Bone marrow (tissue), 2 donors: ENCODE measurements around the gene TADA3.

ENCODE experiments used
- DNase-seq, 2 donors: peaks; one replicate each; lab custom pipeline; 2025; lab: John Stamatoyannopoulos, UW

Gene TADA3

DNA sequence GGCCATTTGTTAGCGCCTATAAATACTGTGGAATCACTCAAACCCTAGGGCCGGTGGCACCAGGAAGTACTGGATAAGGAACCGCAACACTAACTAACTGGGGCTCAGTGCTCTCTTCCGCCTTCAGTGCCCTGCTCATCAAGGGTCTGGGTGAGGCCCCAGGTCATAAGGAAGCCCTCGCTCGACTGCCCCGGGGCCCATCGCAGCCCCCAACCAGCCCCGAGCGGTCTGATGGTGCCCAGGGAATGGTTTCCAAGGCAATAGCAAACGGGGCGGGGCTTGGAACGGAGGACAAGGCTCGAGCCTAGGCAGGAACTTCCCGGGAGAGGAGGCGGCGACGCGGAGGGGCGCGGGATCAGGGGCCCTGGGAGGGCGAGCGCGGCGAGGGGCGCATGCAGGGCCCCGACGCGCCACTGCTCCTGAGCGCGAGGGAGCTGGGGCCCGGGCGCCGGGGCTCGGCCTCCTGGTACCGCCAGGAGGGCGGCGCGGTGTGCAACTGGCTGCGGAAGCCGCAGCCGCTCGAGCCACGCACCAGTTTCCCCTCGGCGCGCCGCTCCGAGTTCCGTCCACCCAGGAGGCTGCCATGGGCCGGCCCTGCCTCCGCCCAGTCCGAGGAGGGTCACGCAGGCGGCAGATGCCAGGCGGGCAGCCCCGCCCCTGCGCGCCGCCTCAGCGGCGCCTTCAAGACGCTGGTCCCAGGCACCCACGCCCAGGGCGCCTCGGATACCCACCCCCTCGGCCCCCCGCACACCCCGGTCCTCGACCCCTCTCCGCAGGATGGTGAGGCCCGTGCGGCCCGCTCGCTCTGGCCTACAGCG, 17.6 kb upstream of the TADA3 start, which contains the start of gene TTLL3:
TTLL3 (plus strand) TSS at position 648 of the 818 bp plus-strand sequence. CDS start 400 bp downstream, outside the sequence.
- peak; percentile 53 to 63 for DNase-seq

DNA sequence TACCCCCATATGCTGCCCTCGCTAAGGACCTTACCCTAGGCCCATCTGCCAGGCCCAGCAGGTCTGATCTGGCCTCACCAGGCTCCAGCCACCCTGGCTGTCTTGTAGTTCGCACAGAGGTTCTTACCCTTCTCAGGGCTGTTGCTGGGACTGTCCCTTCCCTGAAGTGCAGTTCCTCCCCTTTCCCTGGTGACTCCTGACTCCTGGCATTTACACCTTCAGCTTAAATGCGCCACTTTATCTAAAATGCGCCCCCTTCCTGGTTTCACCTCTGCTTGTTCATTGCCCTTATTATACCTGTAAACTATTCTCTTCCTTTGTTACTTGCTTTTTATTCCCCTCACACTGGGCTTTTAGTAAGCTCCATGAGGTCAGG, 17.0 kb upstream of the TADA3 start:
- no peak for DNase-seq

DNA sequence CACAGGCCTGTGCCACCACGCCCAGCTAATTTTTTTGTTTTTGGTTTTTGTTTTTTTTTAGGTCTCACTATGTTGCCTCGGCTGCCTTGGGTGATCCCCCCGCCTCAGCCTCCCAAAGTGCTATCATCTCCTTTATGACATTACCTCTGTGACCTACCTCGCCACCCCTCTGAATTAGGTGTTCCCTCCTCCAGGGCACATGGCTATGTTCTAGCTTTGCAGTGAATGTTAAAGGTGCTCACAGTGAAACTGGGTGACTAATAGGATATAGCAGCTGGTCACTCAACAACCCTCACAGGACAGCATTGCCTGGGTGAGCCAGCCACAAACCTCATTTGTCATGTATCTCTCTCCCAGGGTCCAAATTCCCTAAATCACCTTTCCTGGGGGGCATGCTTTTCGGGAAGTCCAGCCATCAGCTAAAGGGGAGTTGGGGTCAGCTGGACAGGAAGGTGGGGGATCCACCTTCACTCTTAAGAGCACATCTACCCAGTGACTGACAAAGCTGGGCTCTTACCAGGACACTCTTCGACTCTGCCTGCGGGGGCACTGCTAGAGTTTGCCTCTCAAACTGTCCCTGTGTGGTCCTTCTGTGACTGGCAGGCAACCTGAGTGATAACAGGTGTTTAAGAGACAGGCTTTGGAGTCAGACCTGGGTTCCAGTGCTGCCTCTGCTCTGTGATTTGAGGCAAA, 16.2 kb upstream of the TADA3 start:
- DNase-seq, result no peak

- DNase-seq, result no peak
These were observed 15.7 kb upstream of the TADA3 start for GRCh38 chr3:9807981-9808344.

GRCh38 chr3:9806688-9807589, 14.7 kb upstream of the TADA3 start:
- DNase-seq, result no peak

DNA sequence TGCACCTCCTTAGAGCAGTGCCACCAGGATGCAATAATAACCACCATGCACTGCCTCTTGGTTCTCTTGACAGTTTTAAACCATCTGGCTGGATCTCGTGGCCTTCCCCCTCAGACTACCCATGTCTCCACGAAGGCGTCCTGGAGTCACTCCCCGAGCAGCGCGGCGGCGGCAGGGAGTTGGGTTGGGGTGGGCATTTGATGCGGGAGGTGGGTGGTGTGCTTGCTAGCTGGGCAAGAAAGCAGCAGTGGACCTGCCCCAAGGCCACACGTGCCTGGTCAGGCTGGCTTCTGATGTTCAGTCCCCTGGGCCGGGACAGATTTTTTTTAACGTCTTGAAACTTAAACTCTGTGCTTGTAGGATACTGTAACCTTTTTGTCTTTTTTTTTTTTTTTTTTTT, 13.9 kb upstream of the TADA3 start:
- no peak for DNase-seq

- DNase-seq, result no peak
These were observed 12.7 kb upstream of the TADA3 start for GRCh38 chr3:9804996-9805395.

- no peak for DNase-seq
These were observed 11.2 kb upstream of the TADA3 start for GRCh38 chr3:9803494-9803893.

GRCh38 chr3:9800529-9800928, 8.3 kb upstream of the TADA3 start:
- DNase-seq, result no peak

DNA sequence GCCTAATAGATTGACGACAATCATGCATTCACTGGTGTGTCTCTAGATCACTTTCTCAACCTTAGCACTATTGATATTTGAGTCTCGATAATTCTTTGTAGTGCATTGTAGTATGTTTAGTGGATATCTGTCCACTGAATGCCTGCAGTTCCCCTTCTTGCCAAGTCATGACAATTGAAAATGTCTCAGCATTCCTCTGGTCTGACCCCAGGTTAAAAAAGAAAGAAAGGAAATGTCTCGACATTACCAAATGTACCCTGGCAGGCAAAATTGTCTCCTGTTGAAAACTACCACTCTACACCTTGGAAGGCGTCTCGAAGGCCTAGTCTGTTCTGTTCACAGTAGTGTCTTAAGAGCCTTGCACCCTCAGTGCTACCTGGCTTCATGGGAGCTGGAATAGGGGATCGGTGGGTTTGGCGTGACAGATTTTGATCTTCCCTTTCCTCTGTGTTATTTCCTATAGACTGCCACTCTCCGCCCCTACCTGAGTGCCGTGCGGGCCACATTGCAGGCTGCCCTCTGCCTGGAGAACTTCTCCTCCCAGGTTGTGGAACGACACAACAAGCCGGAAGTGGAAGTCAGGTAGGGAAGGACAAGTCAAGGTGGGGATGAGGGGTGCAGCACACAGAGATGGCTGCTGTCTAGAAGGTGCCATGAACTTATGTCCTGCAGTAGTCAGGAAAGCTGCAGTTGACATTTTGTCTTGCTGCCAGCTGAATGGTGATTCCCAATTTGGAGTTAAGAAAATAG, 5.1 kb upstream of the TADA3 start:
- no peak for DNase-seq

DNA sequence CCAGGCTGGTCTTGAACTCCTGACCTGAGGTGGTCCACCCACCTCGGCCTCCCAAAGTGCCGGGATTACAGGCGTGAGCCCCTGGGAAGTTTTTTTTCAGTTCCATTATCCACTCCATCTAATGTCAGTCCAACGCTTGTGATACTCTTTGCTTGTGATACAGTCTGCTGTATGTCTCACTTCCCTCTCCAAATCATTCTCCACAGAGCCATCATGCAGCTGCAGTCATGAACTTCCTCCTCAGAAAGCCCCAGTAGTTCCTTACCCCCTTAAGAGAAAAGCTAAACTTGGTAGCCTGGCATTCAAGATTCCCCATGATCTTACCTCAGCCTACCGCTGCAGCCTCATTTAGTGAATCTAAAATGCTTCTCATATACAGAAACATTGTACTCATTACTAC, 2.9 kb upstream of the TADA3 start:
- peak in 1 of 2 donors; percentile 15 for DNase-seq

DNA sequence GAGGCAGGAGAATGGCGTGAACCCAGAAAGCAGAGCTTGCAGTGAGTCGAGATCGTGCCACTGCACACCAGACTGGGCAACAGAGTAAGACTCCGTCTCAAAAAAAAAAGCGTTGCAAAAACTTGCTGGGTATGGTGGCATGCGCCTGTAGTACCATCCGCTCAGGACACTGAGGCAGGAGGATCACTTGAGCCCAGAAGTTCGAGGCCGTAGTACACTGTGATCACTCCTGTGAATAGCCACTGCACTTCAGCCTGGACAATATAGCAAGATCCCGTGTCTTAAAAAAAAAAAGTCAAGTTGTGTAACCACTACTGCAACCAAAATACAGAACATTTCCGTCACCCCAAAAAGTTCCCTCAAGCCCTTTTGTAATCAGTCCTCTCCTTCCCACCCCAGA, 2.1 kb upstream of the TADA3 start:
- no peak for DNase-seq

DNA sequence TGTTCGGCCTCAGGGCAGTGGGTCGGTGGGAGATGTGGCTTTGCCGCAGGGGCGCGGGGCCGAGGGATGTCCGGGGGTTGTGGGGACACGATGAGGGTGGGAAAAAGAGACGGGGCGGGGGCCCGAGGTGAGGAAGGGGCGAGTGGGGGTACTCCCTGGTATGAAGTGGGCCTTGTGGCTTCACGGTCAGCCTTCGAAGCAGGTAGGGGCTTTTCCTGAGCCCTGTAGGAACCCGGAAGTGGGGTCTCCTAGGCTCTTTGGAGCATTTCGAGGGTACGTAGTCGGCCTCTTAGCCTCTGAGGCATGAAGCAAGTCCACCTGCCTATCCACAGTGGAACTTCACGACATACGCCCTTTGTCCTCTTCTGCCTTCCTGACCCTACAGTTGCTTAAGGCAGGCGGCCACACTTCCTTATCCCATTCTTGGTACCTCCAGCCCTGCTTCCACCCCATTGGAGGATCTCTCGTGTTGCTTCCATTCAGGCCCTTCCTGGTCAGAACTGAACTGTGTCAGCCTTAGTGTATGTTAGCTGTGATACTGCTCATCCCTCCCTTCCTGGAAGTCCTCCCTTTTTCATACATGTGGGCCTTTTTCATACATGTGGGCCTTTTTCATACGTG, 998 bp upstream of the TADA3 start:
- peak in 1 of 2 donors; percentile 73 for DNase-seq

DNA sequence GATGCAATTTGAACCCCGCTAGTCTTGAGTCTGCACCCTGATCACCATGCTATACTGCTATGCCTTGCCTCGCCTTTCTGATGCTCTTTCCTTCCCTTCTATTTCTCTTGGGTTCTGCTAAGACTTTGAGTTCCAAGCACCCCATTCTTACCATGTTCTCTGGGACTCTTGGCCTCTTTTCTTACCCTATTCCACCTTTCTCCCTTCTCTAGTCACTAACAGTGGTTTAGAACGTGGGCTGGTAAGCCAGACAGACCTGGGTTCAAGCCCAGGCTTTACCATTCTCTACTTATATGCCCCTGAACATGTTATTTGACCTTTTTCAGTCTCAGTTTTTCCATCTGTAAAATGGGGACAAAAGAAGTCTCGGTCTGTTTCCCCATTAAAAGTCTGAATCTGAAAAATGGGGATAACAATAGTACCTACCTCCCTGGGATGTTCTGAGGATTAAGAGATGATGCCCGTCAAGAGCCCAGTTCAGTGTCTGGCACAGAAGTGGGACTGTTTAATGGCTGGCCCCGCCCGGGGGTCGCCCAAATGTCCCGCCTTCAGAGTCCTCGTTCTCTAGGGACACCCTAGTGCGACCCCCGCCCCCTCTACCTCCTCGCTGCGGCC, 376 bp downstream of the TADA3 start:
- no peak for DNase-seq

DNA sequence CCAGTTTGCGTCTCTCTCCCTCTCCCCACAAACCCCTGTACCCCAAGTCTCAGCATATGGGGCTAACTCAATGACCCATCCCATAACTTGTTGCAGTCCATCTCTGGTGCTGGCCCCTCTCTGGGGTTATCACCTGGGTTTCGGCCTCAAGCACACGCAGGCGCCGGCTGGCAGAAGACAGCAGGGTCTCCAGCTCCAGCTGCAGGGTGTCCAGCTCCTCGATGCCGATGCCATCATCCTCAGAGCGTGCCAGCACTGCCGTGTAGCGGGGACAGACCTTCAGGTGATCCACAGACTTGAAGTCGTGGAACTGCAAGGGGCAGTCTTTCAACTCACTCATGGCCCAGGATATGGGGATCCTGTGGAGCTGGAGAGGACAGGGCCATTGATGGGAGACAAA, 1.1 kb downstream of the TADA3 start:
- no peak for DNase-seq

DNA sequence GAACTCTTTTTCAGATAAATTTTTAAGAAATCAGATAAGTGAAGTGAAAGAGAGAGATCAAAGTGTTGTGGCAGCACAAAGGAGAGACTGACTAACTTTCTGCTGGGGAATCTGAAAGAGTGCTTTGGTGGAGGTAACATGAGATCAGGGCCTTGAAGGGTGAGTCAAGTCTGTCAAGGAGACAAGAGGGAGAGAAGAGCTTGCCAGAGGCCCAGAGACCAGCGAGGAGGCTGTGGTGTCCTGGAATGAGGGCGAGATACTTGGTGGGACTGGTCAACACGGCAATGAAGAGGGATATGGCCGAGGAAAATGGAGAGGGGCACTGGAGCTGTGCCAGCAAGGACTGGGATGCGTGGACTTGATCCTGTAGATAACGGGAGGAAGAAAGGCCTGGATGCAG, 4.6 kb downstream of the TADA3 start:
- no peak for DNase-seq

- DNase-seq, result no peak
These were observed 5.2 kb downstream of the TADA3 start for GRCh38 chr3:9786825-9787669.

GRCh38 chr3:9786209-9786739, 6.0 kb downstream of the TADA3 start:
- DNase-seq, result no peak

GRCh38 chr3:9785602-9786001, 6.7 kb downstream of the TADA3 start:
- no peak for DNase-seq

DNA sequence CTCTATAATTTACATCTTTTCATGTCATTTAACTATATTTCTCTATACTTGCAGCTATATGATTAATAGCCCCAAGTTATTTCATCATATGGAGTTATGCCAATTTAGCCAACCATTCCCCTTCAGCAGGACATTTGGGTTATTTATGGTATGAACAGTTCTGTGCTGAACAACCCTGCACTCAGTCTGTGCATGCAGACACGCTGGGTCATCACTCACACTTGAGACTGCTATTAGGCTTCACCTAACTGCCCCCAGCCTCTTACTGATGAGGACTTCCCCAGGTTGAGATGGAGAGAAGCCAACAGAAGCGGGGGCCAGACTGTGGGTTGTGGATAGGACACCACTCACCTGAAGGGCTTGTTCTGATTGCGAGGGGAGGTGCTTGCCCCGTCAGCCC, 7.3 kb downstream of the TADA3 start:
- no peak for DNase-seq
